GM12801 (cell line): ENCODE data around the gene HDLBP.

ENCODE experiments used
- CTCF ChIP-seq: IDR thresholded peaks from one replicate; pipeline ENCODE4 v1.5.1; 2011; ENCODE audit warnings: control low read depth; ENCODE audit not compliant: insufficient read length; ENCODE audit errors: extremely low read depth

The HDLBP gene

GRCh38 chr2:241198381-241199279 lies 116.8 kb downstream of the HDLBP start:
- no peak for TF ChIP-seq CTCF

DNA sequence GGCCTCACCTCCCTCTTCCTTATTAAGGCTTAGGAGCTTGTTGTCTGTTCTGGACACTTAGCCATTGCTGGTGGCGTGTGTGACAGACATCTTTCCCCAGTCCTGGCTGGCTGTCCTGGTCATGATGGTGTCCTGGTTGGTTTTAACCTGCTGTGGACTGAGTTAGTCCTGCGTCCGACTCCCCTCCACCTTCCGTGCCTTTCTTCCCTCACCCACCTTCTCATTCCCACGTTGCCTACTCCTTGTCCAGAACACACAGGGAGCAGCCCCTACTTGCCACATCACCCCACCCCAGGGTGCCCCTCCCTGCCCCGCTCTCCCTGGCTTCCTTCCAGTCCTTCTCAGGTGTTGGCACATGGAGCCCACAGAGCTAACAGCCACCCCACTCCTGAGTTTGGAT lies 117.5 kb downstream of the HDLBP start:
- no peak for TF ChIP-seq CTCF

DNA sequence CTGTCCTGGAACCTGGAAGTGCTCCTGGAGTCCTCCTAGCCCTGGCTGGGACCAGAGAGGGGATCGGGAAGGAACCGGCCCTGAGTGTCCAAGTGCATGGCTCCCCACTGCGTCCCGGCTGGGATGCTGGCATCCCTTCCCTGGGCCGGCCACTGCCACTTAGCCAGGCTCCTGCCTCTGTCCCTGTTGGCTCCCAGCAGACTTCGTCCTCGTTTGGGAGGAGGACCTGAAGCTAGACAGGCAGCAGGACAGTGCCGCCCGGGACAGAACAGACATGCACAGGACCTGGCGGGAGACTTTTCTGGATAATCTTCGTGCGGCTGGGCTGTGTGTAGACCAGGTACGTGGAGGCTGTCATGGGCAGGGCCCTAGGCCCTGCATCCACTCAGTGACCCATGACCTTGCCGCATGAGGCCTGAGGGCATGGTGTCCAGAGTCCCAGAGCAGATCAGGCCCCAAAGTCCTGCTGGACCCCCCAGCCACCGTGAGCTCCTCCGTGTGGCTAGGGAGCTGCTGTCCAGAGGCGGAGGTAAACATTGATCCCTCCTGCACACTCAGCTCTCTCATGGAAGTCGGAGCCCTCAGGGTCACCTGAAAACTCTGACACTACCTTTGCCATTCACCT lies 119.9 kb downstream of the HDLBP start:
- no peak for TF ChIP-seq CTCF

GRCh38 chr2:241194811-241195210 lies 120.7 kb downstream of the HDLBP start:
- no peak for TF ChIP-seq CTCF

GRCh38 chr2:241193271-241193670 lies 122.2 kb downstream of the HDLBP start:
- no peak for TF ChIP-seq CTCF

DNA sequence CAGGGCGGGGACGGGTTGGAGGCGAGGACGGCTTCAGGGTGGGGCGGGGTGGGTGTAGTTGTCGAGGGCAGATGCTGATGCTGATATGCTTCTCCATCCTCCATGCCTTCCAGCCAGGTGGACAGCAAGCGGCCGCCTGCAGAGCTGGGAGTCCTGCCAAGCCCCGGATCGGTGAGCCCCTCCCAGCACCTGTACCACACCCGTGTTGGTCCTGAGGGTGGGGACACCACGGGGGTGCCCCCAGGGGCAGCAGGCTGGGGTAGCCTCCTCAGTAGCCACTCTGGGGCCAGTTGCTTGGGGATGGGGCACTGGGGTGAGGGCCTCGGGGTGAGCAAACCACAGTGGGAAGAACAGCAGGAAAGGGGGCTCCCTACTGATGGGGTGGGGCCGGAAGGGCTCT lies 124.4 kb downstream of the HDLBP start:
- no peak for TF ChIP-seq CTCF

- no peak for TF ChIP-seq CTCF
These were observed 125.0 kb downstream of the HDLBP start for GRCh38 chr2:241190291-241190981.
